ENCODE data around the gene GBP1.
"Not testable (repeated sequence)": the region's sequence is repeated elsewhere in the genome, so short reads cannot be mapped to it uniquely, and the experiment has no call there.

Gene GBP1

DNA sequence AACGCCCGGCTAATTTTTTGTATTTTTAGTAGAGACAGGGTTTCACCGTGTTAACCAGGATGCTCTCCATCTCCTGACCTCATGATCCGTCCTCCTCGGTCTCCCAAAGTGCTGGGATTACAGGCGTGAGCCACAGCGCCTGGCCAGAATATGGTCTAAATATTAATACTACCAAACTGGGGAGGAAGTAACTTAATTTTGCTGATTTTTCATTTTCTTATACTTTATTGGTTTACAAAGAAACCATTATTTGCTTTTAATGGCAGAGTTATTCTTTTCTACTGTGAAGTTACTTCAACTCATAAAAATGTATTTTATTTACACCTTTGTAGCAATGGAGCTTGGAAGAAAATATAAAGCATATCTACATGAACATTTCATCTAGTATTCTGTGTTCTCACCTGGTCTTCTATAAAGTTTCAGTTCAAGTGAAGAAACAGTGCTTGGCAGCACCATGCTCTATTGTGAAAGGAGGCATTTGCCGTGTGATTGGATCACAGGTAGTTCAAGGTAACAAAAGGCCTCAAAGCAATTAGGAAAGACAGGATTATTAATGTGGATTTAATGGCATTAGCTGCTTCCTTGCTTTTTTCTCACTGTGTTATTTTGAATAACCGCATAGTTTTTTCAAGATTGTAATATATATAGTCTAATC, 13.6 kb downstream of the GBP1 start:
- DNase-seq: no peak

DNA sequence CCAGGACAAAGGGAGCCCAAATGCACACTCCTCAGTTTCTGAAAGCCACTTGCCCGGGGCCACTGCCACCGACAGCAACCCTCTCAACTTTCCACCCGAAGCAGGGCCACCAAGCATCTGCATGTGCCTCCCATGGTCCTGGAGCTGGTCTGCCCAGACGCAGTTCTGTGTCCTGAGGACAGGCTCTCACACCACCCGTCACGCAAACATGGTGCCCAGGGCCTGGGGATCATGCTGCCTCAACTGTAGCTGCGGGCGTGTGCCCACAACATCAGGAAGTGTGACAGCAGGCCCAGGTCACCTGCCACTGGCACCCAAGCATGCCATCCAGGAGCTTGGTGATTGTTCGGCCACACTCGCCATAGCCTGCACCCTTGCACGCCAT, 14.4 kb downstream of the GBP1 start:
- no peak for DNase-seq

DNA sequence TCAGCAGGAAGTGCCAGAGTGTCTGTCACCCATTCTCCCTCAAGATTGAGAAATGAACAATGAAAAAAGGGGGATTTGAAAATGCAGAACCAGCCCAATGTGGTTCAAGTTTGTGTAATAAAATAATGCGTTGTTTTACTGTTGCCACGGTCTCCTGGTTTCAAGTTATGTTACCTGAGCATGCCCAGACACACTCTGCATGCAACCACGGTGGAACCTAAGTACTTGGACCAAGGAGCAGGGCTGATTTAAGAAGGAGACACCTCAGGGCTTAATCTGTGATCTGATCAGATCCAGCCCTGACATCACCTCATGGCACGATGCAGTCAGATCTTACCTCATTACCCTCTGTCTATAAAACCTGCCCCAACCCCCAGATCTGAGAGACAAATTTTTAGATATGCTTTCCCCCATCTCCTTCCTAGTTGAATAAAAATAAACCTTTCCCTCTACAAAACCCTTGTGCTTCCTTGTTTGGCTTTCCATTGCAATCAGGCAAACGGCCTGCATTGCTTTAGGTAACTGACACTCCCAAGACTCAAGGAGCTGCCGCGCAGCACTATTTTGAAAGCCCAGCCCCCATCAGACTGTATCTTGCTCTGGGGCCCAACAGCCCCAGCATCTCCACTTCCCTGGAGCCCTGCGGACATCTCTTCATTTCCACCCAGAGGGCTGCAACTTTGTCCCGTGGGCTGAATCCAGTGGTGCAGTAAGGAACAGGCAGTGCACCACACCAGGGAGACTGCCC, 14.9 kb downstream of the GBP1 start:
- not testable (repeated sequence) for DNase-seq

DNA sequence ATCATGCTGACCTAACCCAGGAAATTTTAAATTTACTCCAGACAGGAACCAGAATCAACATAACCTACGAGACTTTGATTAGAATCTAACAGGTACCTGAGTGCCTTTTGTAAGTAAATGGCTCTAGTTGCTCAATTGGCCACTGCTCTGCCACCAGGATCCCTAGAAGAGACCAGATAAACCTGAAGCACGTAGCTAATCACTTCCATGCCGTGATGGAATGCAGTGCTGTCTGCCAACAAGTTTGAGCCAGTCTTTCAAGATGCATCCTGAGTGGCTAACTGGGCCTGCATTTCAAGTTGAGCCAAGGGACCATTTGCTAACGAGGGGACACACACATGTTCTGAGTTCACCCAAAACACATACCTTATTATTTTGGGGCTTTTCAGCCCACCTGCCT, 15.8 kb downstream of the GBP1 start:
- not testable (repeated sequence) for DNase-seq

DNA sequence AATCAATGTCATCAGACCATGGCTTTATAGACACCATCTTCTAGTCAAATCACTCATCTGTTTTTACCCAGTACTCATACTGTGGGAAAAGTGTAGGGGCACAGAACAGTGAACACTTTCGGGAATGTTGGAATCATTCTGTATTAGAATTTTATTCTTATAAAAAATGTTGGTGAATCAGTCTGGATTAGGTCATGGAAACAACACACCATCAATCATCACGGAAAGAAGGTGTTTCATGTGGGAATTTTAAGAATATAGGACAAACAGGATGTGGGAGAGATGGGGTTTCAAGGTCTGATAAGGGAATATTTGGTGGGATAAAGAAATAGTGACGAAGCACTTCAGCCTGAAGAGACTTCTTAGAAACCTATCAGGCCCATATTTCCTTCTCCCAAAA, 17.3 kb downstream of the GBP1 start:
- no peak for DNase-seq

DNA sequence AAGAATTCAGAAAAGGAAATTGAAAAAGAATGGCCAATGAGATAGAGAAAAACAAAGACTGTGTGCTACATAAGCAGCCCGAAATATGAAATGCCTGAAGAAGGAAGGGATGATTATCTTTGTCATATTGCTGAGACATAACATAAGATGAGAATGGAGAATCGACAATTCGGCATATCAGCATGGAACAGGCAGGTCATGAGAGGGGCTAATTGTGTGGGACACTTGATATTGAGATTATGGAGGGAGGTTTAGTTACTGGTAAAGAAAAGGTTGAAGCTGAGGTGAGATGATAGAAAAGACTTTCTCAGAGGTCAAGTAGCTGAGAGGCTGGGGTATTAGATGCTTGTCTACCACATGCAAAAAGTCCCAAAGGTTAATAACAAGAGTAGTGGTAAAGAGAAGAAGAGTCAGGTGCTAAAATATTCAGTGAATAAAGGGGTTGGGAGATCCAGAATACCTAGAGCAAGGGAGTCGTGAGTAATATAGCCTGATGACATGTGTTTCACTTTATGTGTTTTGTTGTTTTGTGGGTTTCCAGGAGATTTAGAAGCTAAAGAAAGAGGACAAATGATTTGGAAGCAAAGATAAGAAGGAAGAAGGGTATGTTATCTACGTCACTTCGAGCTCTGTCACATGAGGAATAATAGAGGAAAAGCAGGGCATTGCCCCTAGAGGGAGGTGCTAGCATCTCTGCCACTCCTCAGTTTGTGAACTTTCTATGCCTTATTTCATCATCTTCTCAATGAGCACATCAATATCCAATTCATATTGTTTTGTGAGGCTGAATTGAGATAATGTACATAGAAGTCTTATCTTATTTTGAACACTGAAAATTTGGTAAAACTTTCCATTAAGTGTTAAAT, 18.5 kb downstream of the GBP1 start:
- not testable (repeated sequence) for DNase-seq

DNA sequence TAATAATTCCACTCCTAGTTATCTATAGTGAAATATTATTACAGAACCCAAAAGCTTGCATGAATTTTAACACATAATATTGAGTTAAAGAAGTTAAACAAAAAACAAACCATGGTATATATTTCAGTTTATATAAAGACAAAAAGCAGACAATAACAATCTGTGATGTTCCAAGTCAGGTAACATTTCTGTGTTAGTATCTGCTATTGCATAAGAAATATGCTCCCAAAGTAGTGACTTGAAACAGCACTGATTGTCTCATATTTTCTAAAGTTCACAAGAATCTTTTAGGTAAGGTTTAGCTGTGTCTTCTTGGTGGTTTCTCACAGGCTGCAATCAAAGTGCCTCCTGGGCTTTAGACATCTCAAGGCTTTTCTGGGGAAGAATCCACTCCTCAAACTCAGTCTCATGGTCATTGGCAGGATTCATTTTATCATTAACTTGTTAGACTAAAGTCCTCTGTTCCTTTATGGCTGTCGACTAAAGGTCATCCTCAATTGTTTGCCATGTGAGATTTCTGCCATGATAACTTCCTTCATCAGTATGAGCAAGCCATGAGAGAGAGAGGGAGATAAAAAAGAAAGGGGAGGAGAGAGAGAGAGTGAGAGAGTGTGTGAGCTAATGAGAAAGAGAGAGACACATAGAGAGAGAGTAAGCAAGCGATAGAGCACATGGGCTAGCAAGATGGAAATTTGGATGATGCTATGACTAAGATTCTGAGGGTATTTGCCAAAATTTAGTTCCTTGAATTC, 19.9 kb downstream of the GBP1 start:
- no peak for DNase-seq

DNA sequence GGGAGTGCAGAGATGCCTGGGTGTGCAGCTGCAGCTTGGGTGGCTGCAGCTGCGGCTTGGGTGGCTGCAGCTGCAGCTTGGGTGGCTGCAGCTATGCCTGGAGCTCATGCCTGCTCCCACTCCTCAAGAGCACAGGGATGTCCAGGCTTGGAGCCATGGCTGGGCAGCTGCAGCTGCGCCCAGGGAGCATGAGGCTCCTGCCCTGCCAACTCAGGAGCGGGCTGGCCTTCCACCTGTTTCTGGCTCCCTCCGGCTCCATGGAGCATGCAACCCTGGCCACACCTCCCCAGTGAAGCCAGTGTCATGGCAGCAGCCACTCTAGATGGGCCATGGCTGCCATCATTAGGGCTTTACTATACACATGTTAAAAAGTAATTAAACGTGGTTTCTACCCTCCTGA, 21.1 kb downstream of the GBP1 start:
- DNase-seq: no peak

DNA sequence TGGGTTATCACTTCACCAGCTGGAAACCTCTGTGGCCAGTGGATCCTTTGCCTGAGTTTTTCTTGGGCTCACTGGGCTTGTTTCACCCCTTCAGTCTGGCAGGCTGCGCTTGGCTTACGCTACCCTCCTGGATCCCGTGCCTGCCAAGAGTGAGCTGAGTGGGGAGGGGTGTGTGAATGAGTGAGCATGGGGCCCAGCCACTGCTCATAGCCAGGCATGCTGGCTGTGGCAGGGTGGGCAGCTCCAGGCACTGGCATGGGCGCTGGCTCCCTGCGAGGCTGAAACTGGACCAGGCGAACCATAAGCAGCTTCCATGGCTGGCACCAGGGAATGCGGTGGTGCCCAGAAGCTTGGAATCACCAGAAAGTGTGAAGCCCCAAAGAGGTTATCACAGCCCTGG, 22.5 kb downstream of the GBP1 start:
- no peak for DNase-seq

DNA sequence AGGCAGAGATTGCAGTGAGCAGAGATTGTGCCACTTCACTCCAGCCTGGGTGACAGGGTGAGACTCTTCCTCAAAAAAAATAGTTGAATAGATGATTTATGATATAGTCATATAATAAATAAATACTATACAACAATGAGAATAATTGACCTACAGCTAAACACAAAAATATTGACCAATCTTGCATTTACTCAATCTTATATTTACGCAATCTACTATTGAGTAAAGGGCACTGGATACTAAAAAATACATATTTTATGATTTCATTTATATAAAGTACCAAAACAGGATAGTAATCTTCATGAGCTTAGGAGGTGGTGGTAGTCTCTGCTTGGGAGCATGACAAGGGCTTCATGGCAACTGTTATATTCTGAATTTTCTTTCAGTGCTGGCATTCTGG, 23.3 kb downstream of the GBP1 start:
- DNase-seq: no peak

DNA sequence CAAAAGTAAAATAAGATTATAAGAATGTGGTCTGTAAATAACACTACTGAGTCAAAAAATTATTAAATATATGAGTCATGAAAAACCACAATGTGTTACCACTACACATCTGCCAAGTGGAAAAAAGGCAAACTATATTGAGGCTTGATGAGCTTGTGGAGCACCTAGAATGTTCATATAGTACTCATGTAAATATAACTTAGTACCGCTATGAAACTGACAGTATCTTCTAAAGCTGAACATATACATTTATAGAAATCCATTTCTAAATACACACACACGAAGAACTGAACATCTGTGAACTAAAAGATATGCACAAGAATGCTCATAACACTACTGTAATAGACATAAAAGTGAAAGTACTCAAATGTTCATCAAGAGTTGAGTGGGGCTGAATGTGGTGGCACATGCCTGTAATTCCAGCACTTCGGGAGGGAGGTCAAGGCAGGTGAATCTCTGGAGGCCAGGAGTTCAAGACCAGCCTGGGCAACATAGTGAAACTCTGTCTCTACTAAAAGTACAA, 23.8 kb downstream of the GBP1 start:
- no peak for DNase-seq

DNA sequence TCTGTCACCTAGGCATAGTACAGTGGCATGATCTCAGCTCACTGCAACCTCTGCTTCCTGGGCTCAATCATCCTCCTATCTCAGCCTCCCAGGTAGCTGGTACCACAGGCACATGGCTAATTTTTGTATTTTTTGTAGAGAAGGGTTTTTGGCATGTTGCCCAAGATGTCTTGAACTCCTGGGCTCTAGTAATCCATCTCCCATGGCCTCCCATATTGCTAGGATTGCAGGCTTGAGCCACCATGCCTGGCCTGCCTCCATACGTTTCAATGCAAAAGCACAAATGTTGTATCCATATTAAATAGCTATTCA, 24.7 kb downstream of the GBP1 start:
- no peak for DNase-seq

DNA sequence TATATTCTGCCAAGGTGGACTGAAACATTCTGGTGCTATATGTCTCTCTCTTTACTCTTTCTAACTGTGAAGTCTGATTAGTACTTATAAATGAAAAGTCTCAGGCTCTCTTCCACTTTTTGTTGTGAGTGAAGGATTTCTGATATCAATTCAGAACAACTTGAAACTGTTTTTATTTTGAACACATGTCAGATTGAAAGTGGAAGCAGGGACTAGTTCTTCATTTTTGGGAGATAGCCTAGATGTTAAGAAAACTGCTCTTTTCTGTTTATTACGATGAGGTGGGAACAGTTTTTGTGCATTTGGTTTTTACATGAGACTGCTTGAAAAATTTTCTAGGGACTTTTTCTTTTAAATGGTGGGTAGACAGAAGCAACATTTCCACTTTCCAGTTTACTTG, 27.8 kb downstream of the GBP1 start:
- no peak for DNase-seq

DNA sequence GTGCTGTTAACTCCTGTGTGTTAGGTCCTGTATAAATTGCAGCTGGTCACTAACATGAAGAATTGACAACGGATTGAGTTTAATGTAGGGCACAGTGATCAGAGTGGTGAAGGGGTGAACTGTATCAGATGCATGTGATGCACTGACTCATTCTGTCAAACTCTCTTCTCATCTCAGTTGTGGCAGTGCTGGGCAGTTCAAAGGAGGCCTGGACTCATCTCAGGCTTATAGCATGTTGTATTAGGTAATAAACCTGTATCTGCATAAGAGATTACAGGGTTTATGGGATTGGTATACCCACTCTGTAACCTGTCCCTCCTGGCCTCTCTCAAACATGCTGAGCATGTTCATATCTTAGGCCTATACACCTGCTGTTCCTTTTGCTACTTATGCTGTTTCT, 29.9 kb downstream of the GBP1 start:
- no peak for DNase-seq

DNA sequence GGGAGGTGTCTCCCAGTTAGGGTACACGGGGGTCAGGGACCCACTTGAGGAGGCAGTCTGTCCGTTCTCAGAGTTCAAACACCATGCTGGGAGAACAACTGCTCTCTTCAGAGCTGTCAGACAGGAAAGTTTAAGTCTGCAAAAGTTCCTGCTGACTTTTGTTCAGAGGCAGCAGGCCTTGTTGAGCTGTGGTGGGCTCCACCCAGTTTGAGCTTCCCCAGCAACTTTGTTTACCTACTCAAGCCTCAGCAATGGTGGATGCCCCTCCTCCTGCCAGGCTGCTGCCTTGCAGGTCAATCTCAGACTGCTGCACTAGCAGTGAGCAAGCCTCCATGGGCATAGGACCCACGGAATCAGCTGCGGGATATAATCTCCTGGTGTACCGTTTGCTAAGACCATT, 31.0 kb downstream of the GBP1 start:
- not testable (repeated sequence) for DNase-seq

DNA sequence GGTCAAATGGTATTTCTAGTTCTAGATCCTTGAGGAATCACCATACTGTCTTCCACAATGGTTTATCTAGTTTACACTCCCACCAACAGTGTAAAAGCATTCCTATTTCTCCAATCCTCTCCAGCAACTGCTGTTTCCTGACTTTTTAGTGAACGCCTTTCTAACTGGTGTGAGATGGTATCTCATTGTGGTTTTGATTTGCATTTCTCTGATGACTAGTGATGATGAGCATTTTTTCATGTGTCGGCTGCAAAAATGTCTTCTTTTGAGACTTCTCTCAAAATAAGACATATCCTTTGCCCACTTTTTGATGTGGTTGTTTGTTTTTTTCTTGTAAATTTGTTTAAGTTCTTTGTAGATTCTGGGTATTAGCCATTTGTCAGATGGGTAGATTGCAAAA, 36.0 kb downstream of the GBP1 start:
- not testable (repeated sequence) for DNase-seq

DNA sequence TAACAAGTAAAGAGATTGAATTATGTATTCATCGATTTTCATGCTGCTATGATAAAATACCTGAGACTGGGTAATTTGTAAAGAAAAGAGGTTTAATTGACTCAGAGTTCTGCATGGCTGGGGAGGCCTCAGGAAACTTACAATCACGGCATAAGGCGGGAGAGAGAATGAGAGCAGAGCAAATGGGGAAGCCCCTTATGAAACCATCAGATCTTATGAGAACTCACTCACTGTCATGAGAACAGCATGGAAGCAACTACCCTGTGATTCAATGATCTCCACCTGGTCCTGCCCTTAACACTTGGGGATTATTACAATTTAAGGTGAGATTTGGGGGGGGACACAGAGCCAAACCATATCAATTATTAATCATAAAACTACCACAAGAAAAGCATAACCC, 39.1 kb downstream of the GBP1 start:
- no peak for DNase-seq

DNA sequence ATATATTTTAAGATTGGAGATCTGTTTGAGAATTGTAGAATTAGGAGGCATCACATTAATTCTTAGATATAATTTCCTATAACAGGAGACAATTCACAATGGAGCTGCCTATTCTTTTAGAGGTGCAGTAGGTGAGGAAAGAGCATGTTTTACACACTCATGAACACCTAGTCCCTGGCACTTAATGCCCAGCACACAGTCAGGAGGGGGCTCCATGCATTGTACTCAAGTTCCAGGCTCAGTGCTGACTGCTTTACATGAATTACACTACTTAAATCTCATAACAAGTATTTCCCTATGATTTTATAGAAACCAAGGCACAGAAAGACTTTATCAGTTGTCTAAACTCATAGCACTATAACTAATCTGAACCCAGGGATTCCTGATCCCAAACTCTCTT, 42.0 kb downstream of the GBP1 start:
- DNase-seq: no peak

DNA sequence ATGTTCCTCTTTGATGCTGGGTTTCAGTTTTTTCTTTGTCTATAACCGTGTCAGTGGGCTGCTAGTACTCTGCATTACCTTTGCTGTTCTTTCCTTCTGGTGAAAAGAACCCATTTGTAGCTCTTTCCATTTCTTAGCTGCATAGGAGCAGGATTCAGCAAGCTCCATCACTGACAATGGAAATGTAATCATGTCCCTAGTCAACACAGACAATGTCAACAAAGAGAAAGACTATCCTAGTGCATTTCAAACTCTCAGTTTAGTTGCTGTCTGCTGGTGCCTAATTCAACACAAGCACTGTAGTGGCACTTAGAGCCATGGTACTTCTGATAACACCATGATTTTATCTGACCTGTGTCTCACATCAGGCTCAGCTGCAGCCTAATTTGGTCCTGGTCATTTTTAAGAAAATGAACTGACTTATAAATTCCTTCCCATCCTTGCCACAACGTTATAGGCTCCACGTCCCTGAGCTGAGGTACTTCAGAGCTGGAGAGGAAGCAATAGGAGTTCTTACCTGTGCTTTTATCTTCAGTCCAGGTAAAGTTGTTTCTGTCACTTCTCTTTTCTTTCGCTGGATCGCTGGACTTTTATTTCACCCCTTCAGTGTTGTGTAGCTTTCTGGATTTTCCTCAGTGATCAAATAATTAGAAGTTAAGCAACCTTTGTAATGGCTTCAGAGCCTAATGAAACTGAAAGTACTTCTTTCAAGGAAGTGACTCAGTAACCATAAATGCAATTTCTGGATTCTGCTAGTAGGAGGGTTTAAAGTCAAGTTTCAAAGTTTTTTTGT, 42.6 kb downstream of the GBP1 start, which contains the start of gene GBP3:
Gene GBP3 (minus strand): TSS at position 700 of the 793 bp plus-strand sequence. CDS start 2,145 bp downstream, outside the sequence.
- DNase-seq: no peak

DNA sequence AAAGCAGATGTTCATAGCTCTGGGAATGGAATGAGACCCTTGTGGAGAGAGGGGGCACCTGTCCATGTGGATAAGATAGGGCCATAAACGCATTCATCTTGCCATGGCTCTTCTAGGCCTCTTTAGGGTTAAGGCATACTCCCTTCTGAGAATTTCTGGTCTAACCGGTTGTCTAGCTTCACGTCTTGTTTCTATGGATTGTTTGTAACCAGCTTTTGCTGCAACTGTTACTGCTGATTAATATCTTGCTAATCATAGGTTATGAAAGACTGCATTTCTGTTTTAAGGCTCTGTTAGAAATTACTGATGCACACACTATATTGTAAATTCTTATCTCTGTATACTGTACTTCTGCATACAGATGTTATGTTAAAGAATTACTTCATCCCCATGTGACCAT, 46.7 kb downstream of the GBP1 start:
- DNase-seq: not testable (repeated sequence)

DNA sequence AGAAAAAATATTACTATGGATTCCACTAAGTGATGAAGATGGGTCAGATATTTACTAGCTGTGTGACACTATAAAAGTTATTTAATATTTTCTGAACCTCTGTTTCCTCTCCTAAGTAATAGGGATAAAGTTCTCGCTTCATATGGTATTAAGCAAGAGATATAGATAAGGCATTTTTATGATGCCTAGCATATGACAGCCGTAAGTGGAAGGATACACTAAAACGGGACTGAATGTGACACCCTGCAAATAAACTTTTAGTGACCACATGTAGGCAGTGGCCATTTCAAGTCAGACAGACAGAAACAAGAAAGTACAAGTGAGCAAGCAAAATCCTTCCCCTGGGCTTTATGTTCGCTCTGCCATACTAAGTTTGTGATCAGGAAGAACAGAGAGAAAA, 56.5 kb downstream of the GBP1 start:
- no peak for DNase-seq
